Cerebellar nuclear complex (tissue), 1 donor: ENCODE data around the gene EXO5.
"Not testable (repeated sequence)": the region's sequence is repeated elsewhere in the genome, so short reads cannot be mapped to it uniquely, and the experiment has no call there.

Experiments used
- DNase-seq, 2 experiments: peaks; one replicate each; lab custom pipeline; 2025; lab: John Stamatoyannopoulos, UW

Gene EXO5

DNA sequence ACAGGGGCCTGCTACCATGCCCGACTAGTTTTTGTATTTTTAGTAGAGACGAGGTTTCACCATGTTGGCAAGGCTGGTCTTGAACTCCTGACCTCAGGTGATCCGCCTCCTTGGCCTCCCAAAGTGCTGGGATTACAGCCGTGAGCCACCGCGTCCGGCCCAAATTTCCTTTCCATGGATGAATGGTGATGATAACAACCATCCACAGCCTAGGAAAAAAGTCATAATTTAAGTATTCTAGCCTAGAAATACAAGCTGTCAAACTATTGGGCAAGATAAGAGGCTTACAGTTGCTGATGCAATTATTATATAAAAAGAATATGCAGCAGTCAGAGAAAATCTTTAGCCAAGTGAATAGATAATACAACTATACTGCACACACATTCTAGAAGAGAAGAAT lies 46.2 kb downstream of the EXO5 start:
- DNase-seq = not testable (repeated sequence)

DNA sequence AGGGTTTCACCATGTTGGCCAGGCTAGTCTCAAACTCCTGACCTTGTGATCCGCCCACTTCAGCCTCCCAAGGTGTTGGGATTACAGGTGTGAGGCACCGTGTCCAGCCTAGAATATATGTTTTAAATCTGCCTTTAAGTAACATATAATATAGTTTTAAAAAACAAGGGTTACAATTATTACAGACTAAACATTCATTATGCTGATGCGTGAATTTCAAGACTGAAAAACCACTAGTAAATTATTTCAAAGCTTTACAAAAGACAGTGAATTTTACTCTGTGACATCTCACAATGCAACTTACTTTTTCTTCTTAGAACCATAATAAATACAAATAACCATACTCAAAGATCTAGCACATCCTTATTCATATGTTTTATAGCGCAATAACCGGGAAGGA lies 47.6 kb downstream of the EXO5 start:
- DNase-seq = no peak

DNA sequence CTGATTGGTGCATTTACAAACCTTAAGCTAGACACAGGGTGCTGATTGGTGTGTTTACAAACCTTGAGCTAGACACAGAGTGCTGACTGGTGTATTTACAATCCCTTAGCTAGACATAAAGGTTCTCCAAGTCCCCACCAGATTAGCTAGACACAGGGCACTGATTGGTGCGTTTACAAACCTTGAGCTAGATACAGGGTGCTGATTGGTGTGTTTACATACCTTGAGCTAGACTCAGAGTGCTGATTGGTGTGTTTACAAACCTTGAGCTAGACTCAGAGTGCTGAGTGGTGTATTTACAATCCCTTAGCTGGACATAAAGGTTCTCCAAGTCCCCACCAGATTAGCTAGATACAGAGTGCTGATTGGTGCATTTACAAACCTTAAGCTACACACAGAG lies 49.7 kb downstream of the EXO5 start:
- not testable (repeated sequence) for DNase-seq

DNA sequence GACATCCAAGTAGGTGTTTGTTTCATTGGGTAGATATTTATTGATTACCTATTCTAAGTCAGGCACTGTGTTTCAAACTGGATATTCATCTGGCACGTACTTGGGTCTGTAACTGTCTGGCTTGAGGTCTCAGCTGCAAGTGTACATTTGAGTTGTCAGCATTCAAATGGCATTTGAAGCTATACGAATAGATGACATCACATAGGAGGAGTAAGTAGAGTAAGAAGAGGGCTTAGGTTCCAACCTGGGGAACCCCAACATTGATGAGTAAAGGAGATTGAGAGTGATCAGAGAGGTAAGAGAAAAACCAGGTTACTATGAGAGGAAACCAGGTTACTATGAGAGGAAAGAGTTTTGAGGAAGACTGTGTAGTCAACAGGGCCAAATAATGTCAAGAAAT lies 53.6 kb downstream of the EXO5 start:
- no peak for DNase-seq

DNA sequence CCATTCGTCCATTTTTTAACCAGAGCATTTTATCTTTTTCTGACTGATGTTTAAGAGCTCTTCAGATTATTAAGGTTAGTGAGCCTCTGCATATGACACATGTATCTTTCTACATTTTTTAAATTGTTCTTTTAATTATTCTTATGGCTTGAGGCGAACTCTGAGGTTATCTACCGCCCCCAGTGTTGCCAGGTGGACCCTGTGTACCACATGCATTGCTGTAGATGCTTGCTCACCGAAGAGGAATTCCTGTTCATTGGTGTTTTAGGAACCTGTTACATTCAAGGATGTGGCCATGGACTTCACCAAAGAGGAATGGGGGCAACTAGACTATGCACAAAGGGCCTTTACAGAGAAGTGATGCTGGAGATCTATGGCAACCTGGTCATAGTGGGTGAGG lies 54.7 kb downstream of the EXO5 start:
- DNase-seq = no peak

DNA sequence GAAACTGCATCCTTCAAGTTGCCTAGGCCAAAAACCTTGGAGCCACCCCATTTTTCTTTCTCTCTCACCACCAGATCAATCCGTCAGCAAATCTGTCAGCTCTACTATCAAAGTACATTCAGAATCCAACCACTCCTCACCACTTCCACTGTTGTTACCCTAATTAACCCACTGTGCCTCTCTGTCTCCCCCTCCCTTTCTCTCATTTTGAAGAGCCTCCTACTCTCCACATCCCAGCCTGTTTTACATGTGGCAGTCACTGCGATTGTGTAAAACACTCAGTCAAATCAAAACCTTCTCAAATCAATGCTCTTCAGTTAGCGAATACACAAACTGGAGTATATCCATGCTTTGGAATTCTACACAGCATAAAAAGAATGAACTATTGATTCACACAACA lies 55.9 kb downstream of the EXO5 start:
- no peak for DNase-seq

DNA sequence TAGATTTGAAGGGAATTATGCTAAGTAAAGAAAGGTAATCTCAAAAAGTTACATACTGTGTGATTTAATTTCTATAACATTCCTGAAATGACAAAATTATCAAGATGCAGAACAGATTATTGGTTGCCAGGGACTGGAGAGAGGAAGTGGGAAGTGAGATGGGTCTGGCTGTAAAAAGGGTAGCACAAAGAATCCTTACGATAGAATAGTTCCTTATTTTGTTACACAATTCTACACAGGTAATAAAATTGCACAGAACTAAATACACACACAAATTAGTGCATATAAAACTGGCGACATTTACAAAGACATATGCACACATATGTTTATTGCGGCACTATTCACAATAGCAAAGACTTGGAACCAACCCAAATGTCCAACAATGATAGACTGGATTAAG lies 56.3 kb downstream of the EXO5 start:
- DNase-seq = no peak
